H9 (cell line): Measurements from ENCODE around the gene WDR5. TPM values are rescaled to one million over a fixed set of nuclear protein-coding genes. Genes with fewer than 3 reads are reported as not detected.

Source experiments
- DNase-seq: peaks from one replicate; pipeline ENCODE4 v3.0.0-alpha.2; 2017
- H2AFZ ChIP-seq: one replicate; pipeline ENCODE4 v1.6.1; 2013; ENCODE audit warnings: mild to moderate bottlenecking, low read length, control low read depth, moderate library complexity
- H2AK5ac ChIP-seq: 2 replicates; pipeline ENCODE4 v1.6.1; 2013; ENCODE audit warnings: low read length, control low read depth, mixed read lengths; ENCODE audit not compliant: insufficient read length
- H2BK120ac ChIP-seq: one replicate; pipeline ENCODE4 v1.6.1; 2013; ENCODE audit warnings: low read depth, mild to moderate bottlenecking, low read length, control low read depth, inconsistent platforms; ENCODE audit not compliant: poor library complexity, severe bottlenecking
- H2BK12ac ChIP-seq: 2 replicates; pipeline ENCODE4 v1.6.1; 2013; ENCODE audit warnings: low read length, control low read depth, mixed read lengths, low read depth; ENCODE audit not compliant: insufficient read length
- H2BK15ac ChIP-seq: 2 replicates; pipeline ENCODE4 v1.6.1; 2013; ENCODE audit warnings: low read depth, low read length, control low read depth
- H2BK20ac ChIP-seq: one replicate; pipeline ENCODE4 v1.6.1; 2013; ENCODE audit warnings: low read depth, mild to moderate bottlenecking, low read length, control low read depth, inconsistent platforms; ENCODE audit not compliant: poor library complexity, severe bottlenecking
- H2BK5ac ChIP-seq: 2 replicates; pipeline ENCODE4 v1.6.1; 2013; ENCODE audit warnings: low read length, control low read depth, mixed read lengths; ENCODE audit not compliant: insufficient read length
- H3K14ac ChIP-seq: 2 replicates; pipeline ENCODE4 v1.6.1; 2013; ENCODE audit warnings: low read length, control low read depth; ENCODE audit not compliant: insufficient read depth
- H3K18ac ChIP-seq: 2 replicates; pipeline ENCODE4 v1.6.1; 2013; ENCODE audit warnings: low read depth, mild to moderate bottlenecking, mixed read lengths, low read length, control low read depth; ENCODE audit not compliant: insufficient read length
- H3K23ac ChIP-seq: 2 replicates; pipeline ENCODE4 v1.6.1; 2013; ENCODE audit warnings: low read length, control low read depth, mixed read lengths, low read depth; ENCODE audit not compliant: insufficient read length
- H3K23me2 ChIP-seq: 2 replicates; pipeline ENCODE4 v1.6.1; 2013; ENCODE audit warnings: low read depth, mild to moderate bottlenecking, mixed read lengths, low read length, control low read depth; ENCODE audit not compliant: insufficient read length, poor library complexity, severe bottlenecking
- H3K27ac ChIP-seq: 2 replicates; pipeline ENCODE4 v1.5.1; 2013; ENCODE audit warnings: low read length, control low read depth, mixed read lengths, low read depth; ENCODE audit not compliant: insufficient read length
- H3K27me3 ChIP-seq: 2 replicates; pipeline ENCODE4 v1.6.1; 2013; ENCODE audit warnings: low read length, control low read depth, inconsistent platforms; ENCODE audit not compliant: insufficient read depth
- H3K4ac ChIP-seq: 2 replicates; pipeline ENCODE4 v1.6.1; 2013; ENCODE audit warnings: low read depth, mild to moderate bottlenecking, control low read depth, inconsistent platforms, low read length, moderate library complexity
- H3K4me1 ChIP-seq: 2 replicates; pipeline ENCODE4 v1.6.1; 2013; ENCODE audit warnings: low read length, control low read depth, inconsistent platforms; ENCODE audit not compliant: insufficient read depth
- H3K4me2 ChIP-seq: 2 replicates; pipeline ENCODE4 v1.6.1; 2013; ENCODE audit warnings: low read length, control low read depth, mixed read lengths; ENCODE audit not compliant: insufficient read length, insufficient read depth
- H3K56ac ChIP-seq: 2 replicates; pipeline ENCODE4 v1.6.1; 2013; ENCODE audit warnings: low read depth, mild to moderate bottlenecking, mixed read lengths, low read length, control low read depth; ENCODE audit not compliant: insufficient read length
- H3K79me1 ChIP-seq: 2 replicates; pipeline ENCODE4 v1.6.1; 2013; ENCODE audit warnings: low read depth, mild to moderate bottlenecking, moderate library complexity, low read length, control low read depth, inconsistent platforms; ENCODE audit not compliant: insufficient read depth, poor library complexity, severe bottlenecking
- H3K79me2 ChIP-seq: 2 replicates; pipeline ENCODE4 v1.6.1; 2013; ENCODE audit warnings: low read length, control low read depth, inconsistent platforms; ENCODE audit not compliant: insufficient read depth
- H3K9ac ChIP-seq: 2 replicates; pipeline ENCODE4 v1.6.1; 2013; ENCODE audit warnings: low read length, control low read depth, mixed read lengths; ENCODE audit not compliant: insufficient read length; ENCODE audit errors: extremely low read depth
- H3K9me3 ChIP-seq: one replicate; pipeline ENCODE4 v1.6.1; 2013; ENCODE audit warnings: low read depth, low read length, inconsistent platforms; ENCODE audit not compliant: control insufficient read depth
- H3T11ph ChIP-seq: one replicate; pipeline ENCODE4 v1.6.1; 2013; ENCODE audit warnings: mild to moderate bottlenecking, low read length, control low read depth, inconsistent platforms
- H4K20me1 ChIP-seq: one replicate; pipeline ENCODE4 v1.6.1; 2013; ENCODE audit not compliant: control insufficient read depth, insufficient read length, insufficient read depth
- H4K5ac ChIP-seq: 2 replicates; pipeline ENCODE4 v1.6.1; 2013; ENCODE audit warnings: low read depth, mild to moderate bottlenecking, mixed read lengths, low read length, control low read depth; ENCODE audit not compliant: insufficient read length
- H4K8ac ChIP-seq: replicated peaks from 2 replicates; pipeline ENCODE4 v1.6.1; 2013; ENCODE audit warnings: low read length, control low read depth, mixed read lengths, low read depth; ENCODE audit not compliant: insufficient read length
- H4K91ac ChIP-seq: 2 replicates; pipeline ENCODE4 v1.6.1; 2013; ENCODE audit warnings: low read depth, mild to moderate bottlenecking, moderate library complexity, mixed read lengths, low read length, control low read depth; ENCODE audit not compliant: insufficient read length
- H3K27ac Mint-ChIP-seq, 3 experiments: 2 replicates in 2 of 3; 3 replicates in 1 of 3; pipeline ENCODE4 v1.8.0; 2020 to 2021; ENCODE audit warnings: mixed read lengths in 3 of 3, mild to moderate bottlenecking in 1 of 3, moderate library complexity in 1 of 3
- H3K27me3 Mint-ChIP-seq: 2 replicates; pipeline ENCODE4 v1.8.0; 2021; ENCODE audit warnings: low read depth, mild to moderate bottlenecking, moderate library complexity, mixed read lengths
- H3K36me3 Mint-ChIP-seq, 3 experiments: 2 replicates in 2 of 3; 3 replicates in 1 of 3; pipeline ENCODE4 v1.8.0; 2020 to 2021; ENCODE audit warnings: low read depth in 3 of 3, mixed read lengths in 3 of 3; ENCODE audit not compliant: insufficient read depth in 1 of 3
- H3K4me1 Mint-ChIP-seq, 2 experiments: 2 replicates each; pipeline ENCODE4 v1.8.0; 2020; ENCODE audit warnings: mixed read lengths in 2 of 2
- H3K4me3 Mint-ChIP-seq, 2 experiments: 2 replicates in 1 of 2; 3 replicates in 1 of 2; pipeline ENCODE4 v1.8.0; 2020 to 2021; ENCODE audit warnings: mild to moderate bottlenecking in 2 of 2, mixed read lengths in 2 of 2, moderate library complexity in 1 of 2
- H3K9me3 Mint-ChIP-seq, 2 experiments: 2 replicates in 1 of 2; 3 replicates in 1 of 2; pipeline ENCODE4 v1.8.0; 2020; ENCODE audit warnings: mild to moderate bottlenecking in 2 of 2, mixed read lengths in 2 of 2, moderate library complexity in 1 of 2
- WGBS: extraction: QIAGEN DNeasy Blood & Tissue Kit; methylation state at CpG from one replicate; pipeline ENCODE4 v1.1.7; 2013; ENCODE audit warnings: missing lambda C conversion rate, low lambda C conversion rate, mixed read lengths; ENCODE audit not compliant: insufficient read length; ENCODE audit errors: extremely low coverage; 5-methylcytosine and 5-hydroxymethylcytosine counted together
- total RNA-seq: library from RNA; stranded (reverse); gene quantifications from 2 replicates; pipeline ENCODE4 v1.2.1, GENCODE V29; 2021
- TF ChIP-seq, protein P1 (sequence below): fragments of 200-600 bp; sonication (generic); conservative IDR thresholded peaks from 3 replicates; pipeline ENCODE4 v1.8.0; 2021; ENCODE audit warnings: antibody characterized with exemption, mild to moderate bottlenecking

WDR5 gene
- total RNA-seq, 1 experiment from 2014 or later: 72.3 TPM

DNA sequence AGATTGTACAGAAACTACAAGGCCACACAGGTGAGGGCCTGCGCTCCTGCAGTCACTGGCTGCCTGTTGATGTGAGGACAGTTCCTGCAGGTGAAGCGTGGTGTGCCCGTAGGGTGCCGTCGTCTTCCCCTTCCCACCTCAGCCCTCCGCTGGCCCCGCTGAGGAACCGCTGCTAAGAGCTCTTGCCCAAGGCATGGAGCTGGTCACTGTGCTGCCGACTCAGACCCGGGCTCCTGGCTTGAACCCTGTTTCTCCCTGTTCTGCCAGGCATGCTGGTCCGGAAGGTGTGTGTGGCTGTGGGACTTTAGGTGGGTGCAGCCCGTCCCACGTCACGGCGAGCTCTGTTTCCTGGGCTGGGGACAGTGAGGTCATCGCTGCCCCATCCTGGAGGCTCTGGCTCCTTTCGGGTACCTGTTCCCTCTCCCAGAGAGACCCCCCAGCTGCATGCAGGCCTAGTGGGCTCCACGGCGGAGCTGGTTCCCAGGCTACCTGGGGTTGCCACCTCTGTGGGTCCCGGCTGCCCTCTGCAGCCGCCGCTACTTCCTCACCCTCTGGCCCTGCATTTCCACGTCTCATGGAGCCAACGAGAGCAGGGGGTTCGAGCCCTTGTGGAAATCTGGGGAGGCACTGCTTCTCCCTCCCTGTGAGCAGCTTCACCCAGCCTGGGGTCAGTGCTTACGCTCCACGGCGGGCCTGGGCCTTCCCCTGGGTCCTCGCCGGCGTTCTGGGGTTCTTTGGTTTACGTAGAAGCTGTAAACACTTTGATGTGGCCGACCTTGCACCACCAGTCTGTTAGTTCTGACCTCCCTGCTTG lies 20.9 kb downstream of the WDR5 start:
- H3K36me3 Mint-ChIP-seq: peaks cover 44 to 76% (median 72%) of the 10 kb centered on the region in 3 experiments

More for the DNA sequence above, 20.9 kb downstream of the WDR5 start:
- Histone ChIP-seq H2AFZ (no peak overlapping the region), H4K91ac (no peak overlapping the region), H3K23ac (no peak overlapping the region), H4K5ac (no peak overlapping the region), H3K23me2 (no peaks in the 10 kb centered on the region), H2BK12ac (no peak overlapping the region), H3K27ac (no peak overlapping the region), H3K18ac (no peak overlapping the region), H2BK20ac (no peak overlapping the region), H4K20me1 (no peaks in the 10 kb centered on the region), H3K4ac (no peak overlapping the region), H3K9ac (no peak overlapping the region), H3K9me3 (no peaks in the 10 kb centered on the region), H3K14ac (no peak overlapping the region), H2BK120ac (no peak overlapping the region), H2BK15ac (no peak overlapping the region), H4K8ac (no peak overlapping the region), H3K27me3 (no peaks in the 10 kb centered on the region), H3K79me1 (no peaks in the 10 kb centered on the region), H3K4me1 (no peaks in the 10 kb centered on the region), H3K4me2 (no peak overlapping the region), H3K56ac (no peak overlapping the region), H3T11ph (no peak overlapping the region), H2AK5ac (no peak overlapping the region), H3K79me2 (no peaks in the 10 kb centered on the region), H2BK5ac (no peak overlapping the region)
- TF ChIP-seq, protein P1, sequence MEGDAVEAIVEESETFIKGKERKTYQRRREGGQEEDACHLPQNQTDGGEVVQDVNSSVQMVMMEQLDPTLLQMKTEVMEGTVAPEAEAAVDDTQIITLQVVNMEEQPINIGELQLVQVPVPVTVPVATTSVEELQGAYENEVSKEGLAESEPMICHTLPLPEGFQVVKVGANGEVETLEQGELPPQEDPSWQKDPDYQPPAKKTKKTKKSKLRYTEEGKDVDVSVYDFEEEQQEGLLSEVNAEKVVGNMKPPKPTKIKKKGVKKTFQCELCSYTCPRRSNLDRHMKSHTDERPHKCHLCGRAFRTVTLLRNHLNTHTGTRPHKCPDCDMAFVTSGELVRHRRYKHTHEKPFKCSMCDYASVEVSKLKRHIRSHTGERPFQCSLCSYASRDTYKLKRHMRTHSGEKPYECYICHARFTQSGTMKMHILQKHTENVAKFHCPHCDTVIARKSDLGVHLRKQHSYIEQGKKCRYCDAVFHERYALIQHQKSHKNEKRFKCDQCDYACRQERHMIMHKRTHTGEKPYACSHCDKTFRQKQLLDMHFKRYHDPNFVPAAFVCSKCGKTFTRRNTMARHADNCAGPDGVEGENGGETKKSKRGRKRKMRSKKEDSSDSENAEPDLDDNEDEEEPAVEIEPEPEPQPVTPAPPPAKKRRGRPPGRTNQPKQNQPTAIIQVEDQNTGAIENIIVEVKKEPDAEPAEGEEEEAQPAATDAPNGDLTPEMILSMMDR: no peak
- no peak overlapping the region for H3K4me3 Mint-ChIP-seq
- H3K27ac Mint-ChIP-seq: 0 out of 7 replicates have a peak overlapping the region, but pooled peaks of 1 of the 3 experiments have one; percentile 61
- 0 out of 4 replicates have a peak, but pooled peaks cover 0 to 3% of the 10 kb centered on the region in 2 experiments for H3K4me1 Mint-ChIP-seq
- WGBS: no CpG with 5 or more reads among the region's 33 CpGs
- no peak for DNase-seq
- no peaks in the 10 kb centered on the region for H3K27me3 Mint-ChIP-seq
- no peaks in the 10 kb centered on the region for H3K9me3 Mint-ChIP-seq
